ENCODE measurements around the gene PPP6R3. TPM values are rescaled to one million over a fixed set of nuclear protein-coding genes. Genes with fewer than 3 reads are reported as not detected.

PPP6R3 gene
- polyA plus RNA-seq, 1 donor (not counting 4 experiments of a cell fraction or from before 2014, with no cell fraction given) = 50.2 TPM

GRCh38 chr11:68495220-68495729 lies 34.7 kb downstream of the PPP6R3 start:
- FAIRE-seq = no peak
- Histone ChIP-seq H3K27me3 (ENCODE audit: control insufficient read depth, extremely low read depth, insufficient read depth, low read length) (no peaks in the 10 kb centered on the region), H3K4me1 (ENCODE audit: control insufficient read depth, extremely low read depth, insufficient read depth, low read length) (peaks cover 2% of the 10 kb centered on the region), H2AFZ (ENCODE audit: control insufficient read depth, low read length) (no peak overlapping the region), H3K36me3 (ENCODE audit: control insufficient read depth in 2 of 2, extremely low read depth in 1 of 2, insufficient read depth in 2 of 2, low read length in 2 of 2) (no peaks in the 10 kb centered on the region), H3K79me2 (ENCODE audit: control insufficient read depth, insufficient read depth, low read length) (peaks cover 97% of the 10 kb centered on the region), H3K27ac (ENCODE audit: control insufficient read depth, insufficient read depth, low read length) (no peak overlapping the region), H3K9me3 (ENCODE audit: control insufficient read depth, low read depth, low read length) (no peaks in the 10 kb centered on the region), H3K9me1 (ENCODE audit: control insufficient read depth, extremely low read depth, insufficient read depth, low read length) (peaks cover 6% of the 10 kb centered on the region), H3K4me2 (ENCODE audit: control insufficient read depth, extremely low read depth, insufficient read depth, low read depth, low read length) (no peak overlapping the region), H3K4me3 (ENCODE audit: control insufficient read depth in 2 of 3, extremely low read depth in 1 of 3, insufficient read depth in 2 of 3, low read depth in 1 of 3, low read length in 3 of 3) (no peak overlapping the region), H3K9ac (ENCODE audit: control insufficient read depth, extremely low read depth, insufficient read depth, low read length) (no peak overlapping the region), H4K20me1 (ENCODE audit: control insufficient read depth, extremely low read depth, insufficient read depth, low read length) (peaks cover 23% of the 10 kb centered on the region)
- dilution Hi-C loops (cut with MboI; ENCODE audit: extremely low pct_ligation_motif_present, low sequenced_read_pairs) = no loop called here
- TF ChIP-seq CTCF (optimal IDR thresholded peaks at IDR 0.05 in 1 of 3, IDR thresholded peaks at IDR 0.05 in 1 of 3, conservative IDR thresholded peaks at IDR 0.05 in 1 of 3; ENCODE audit: extremely low read depth in 1 of 3, insufficient read depth in 2 of 3, low read length in 3 of 3) (no peak), EZH2 (IDR thresholded peaks at IDR 0.05; ENCODE audit: low read length) (no peak)
- no peak for DNase-seq (ENCODE audit: low read depth, low spot score)

- H3K4me2 ChIP-seq (ENCODE audit: control insufficient read depth, extremely low read depth, insufficient read depth, low read depth, low read length) = no peak overlapping the region
- peaks cover 21% of the 10 kb centered on the region for H4K20me1 ChIP-seq (ENCODE audit: control insufficient read depth, extremely low read depth, insufficient read depth, low read length)
- no peak overlapping the region for H3K4me3 ChIP-seq (ENCODE audit: control insufficient read depth in 2 of 3, extremely low read depth in 1 of 3, insufficient read depth in 2 of 3, low read depth in 1 of 3, low read length in 3 of 3)
- dilution Hi-C loops (cut with MboI; ENCODE audit: extremely low pct_ligation_motif_present, low sequenced_read_pairs) = no loop called here
- H3K27me3 ChIP-seq (ENCODE audit: control insufficient read depth, extremely low read depth, insufficient read depth, low read length) = no peaks in the 10 kb centered on the region
- FAIRE-seq = no peak
- peaks cover 97% of the 10 kb centered on the region for H3K79me2 ChIP-seq (ENCODE audit: control insufficient read depth, insufficient read depth, low read length)
- H3K27ac ChIP-seq (ENCODE audit: control insufficient read depth, insufficient read depth, low read length) = no peak overlapping the region
- no peak overlapping the region for H3K9ac ChIP-seq (ENCODE audit: control insufficient read depth, extremely low read depth, insufficient read depth, low read length)
- no peak overlapping the region for H2AFZ ChIP-seq (ENCODE audit: control insufficient read depth, low read length)
- no peaks in the 10 kb centered on the region for H3K9me3 ChIP-seq (ENCODE audit: control insufficient read depth, low read depth, low read length)
- TF ChIP-seq EZH2 (IDR thresholded peaks at IDR 0.05; ENCODE audit: low read length) = no peak
- TF ChIP-seq CTCF (optimal IDR thresholded peaks at IDR 0.05 in 1 of 3, IDR thresholded peaks at IDR 0.05 in 1 of 3, conservative IDR thresholded peaks at IDR 0.05 in 1 of 3; ENCODE audit: extremely low read depth in 1 of 3, insufficient read depth in 2 of 3, low read length in 3 of 3) = no peak
- peaks cover 2% of the 10 kb centered on the region for H3K4me1 ChIP-seq (ENCODE audit: control insufficient read depth, extremely low read depth, insufficient read depth, low read length)
- DNase-seq (ENCODE audit: low read depth, low spot score) = no peak
- H3K36me3 ChIP-seq (ENCODE audit: control insufficient read depth in 2 of 2, extremely low read depth in 1 of 2, insufficient read depth in 2 of 2, low read length in 2 of 2) = no peaks in the 10 kb centered on the region
- peaks cover 6% of the 10 kb centered on the region for H3K9me1 ChIP-seq (ENCODE audit: control insufficient read depth, extremely low read depth, insufficient read depth, low read length)
These were observed 35.3 kb downstream of the PPP6R3 start for GRCh38 chr11:68495872-68496271.
